H9 (cell line): Measurements from ENCODE around the gene SOBP. TPM values are rescaled to one million over a fixed set of nuclear protein-coding genes. Genes with fewer than 3 reads are reported as not detected.

ENCODE experiments used
- DNase-seq: peaks from one replicate; pipeline ENCODE4 v3.0.0-alpha.2; 2017
- H2AFZ ChIP-seq: one replicate; pipeline ENCODE4 v1.6.1; 2013; ENCODE audit warnings: mild to moderate bottlenecking, low read length, control low read depth, moderate library complexity
- H2AK5ac ChIP-seq: 2 replicates; pipeline ENCODE4 v1.6.1; 2013; ENCODE audit warnings: low read length, control low read depth, mixed read lengths; ENCODE audit not compliant: insufficient read length
- H2BK120ac ChIP-seq: one replicate; pipeline ENCODE4 v1.6.1; 2013; ENCODE audit warnings: low read depth, mild to moderate bottlenecking, low read length, control low read depth, inconsistent platforms; ENCODE audit not compliant: poor library complexity, severe bottlenecking
- H2BK12ac ChIP-seq: 2 replicates; pipeline ENCODE4 v1.6.1; 2013; ENCODE audit warnings: low read length, control low read depth, mixed read lengths, low read depth; ENCODE audit not compliant: insufficient read length
- H2BK15ac ChIP-seq: 2 replicates; pipeline ENCODE4 v1.6.1; 2013; ENCODE audit warnings: low read depth, low read length, control low read depth
- H2BK20ac ChIP-seq: one replicate; pipeline ENCODE4 v1.6.1; 2013; ENCODE audit warnings: low read depth, mild to moderate bottlenecking, low read length, control low read depth, inconsistent platforms; ENCODE audit not compliant: poor library complexity, severe bottlenecking
- H2BK5ac ChIP-seq: 2 replicates; pipeline ENCODE4 v1.6.1; 2013; ENCODE audit warnings: low read length, control low read depth, mixed read lengths; ENCODE audit not compliant: insufficient read length
- H3K14ac ChIP-seq: 2 replicates; pipeline ENCODE4 v1.6.1; 2013; ENCODE audit warnings: low read length, control low read depth; ENCODE audit not compliant: insufficient read depth
- H3K18ac ChIP-seq: 2 replicates; pipeline ENCODE4 v1.6.1; 2013; ENCODE audit warnings: low read depth, mild to moderate bottlenecking, mixed read lengths, low read length, control low read depth; ENCODE audit not compliant: insufficient read length
- H3K23ac ChIP-seq: 2 replicates; pipeline ENCODE4 v1.6.1; 2013; ENCODE audit warnings: low read length, control low read depth, mixed read lengths, low read depth; ENCODE audit not compliant: insufficient read length
- H3K23me2 ChIP-seq: 2 replicates; pipeline ENCODE4 v1.6.1; 2013; ENCODE audit warnings: low read depth, mild to moderate bottlenecking, mixed read lengths, low read length, control low read depth; ENCODE audit not compliant: insufficient read length, poor library complexity, severe bottlenecking
- H3K27ac ChIP-seq: 2 replicates; pipeline ENCODE4 v1.5.1; 2013; ENCODE audit warnings: low read length, control low read depth, mixed read lengths, low read depth; ENCODE audit not compliant: insufficient read length
- H3K27me3 ChIP-seq: 2 replicates; pipeline ENCODE4 v1.6.1; 2013; ENCODE audit warnings: low read length, control low read depth, inconsistent platforms; ENCODE audit not compliant: insufficient read depth
- H3K4ac ChIP-seq: 2 replicates; pipeline ENCODE4 v1.6.1; 2013; ENCODE audit warnings: low read depth, mild to moderate bottlenecking, control low read depth, inconsistent platforms, low read length, moderate library complexity
- H3K4me1 ChIP-seq: 2 replicates; pipeline ENCODE4 v1.6.1; 2013; ENCODE audit warnings: low read length, control low read depth, inconsistent platforms; ENCODE audit not compliant: insufficient read depth
- H3K4me2 ChIP-seq: 2 replicates; pipeline ENCODE4 v1.6.1; 2013; ENCODE audit warnings: low read length, control low read depth, mixed read lengths; ENCODE audit not compliant: insufficient read length, insufficient read depth
- H3K56ac ChIP-seq: 2 replicates; pipeline ENCODE4 v1.6.1; 2013; ENCODE audit warnings: low read depth, mild to moderate bottlenecking, mixed read lengths, low read length, control low read depth; ENCODE audit not compliant: insufficient read length
- H3K79me1 ChIP-seq: 2 replicates; pipeline ENCODE4 v1.6.1; 2013; ENCODE audit warnings: low read depth, mild to moderate bottlenecking, moderate library complexity, low read length, control low read depth, inconsistent platforms; ENCODE audit not compliant: insufficient read depth, poor library complexity, severe bottlenecking
- H3K79me2 ChIP-seq: 2 replicates; pipeline ENCODE4 v1.6.1; 2013; ENCODE audit warnings: low read length, control low read depth, inconsistent platforms; ENCODE audit not compliant: insufficient read depth
- H3K9ac ChIP-seq: 2 replicates; pipeline ENCODE4 v1.6.1; 2013; ENCODE audit warnings: low read length, control low read depth, mixed read lengths; ENCODE audit not compliant: insufficient read length; ENCODE audit errors: extremely low read depth
- H3K9me3 ChIP-seq: one replicate; pipeline ENCODE4 v1.6.1; 2013; ENCODE audit warnings: low read depth, low read length, inconsistent platforms; ENCODE audit not compliant: control insufficient read depth
- H3T11ph ChIP-seq: one replicate; pipeline ENCODE4 v1.6.1; 2013; ENCODE audit warnings: mild to moderate bottlenecking, low read length, control low read depth, inconsistent platforms
- H4K20me1 ChIP-seq: one replicate; pipeline ENCODE4 v1.6.1; 2013; ENCODE audit not compliant: control insufficient read depth, insufficient read length, insufficient read depth
- H4K5ac ChIP-seq: 2 replicates; pipeline ENCODE4 v1.6.1; 2013; ENCODE audit warnings: low read depth, mild to moderate bottlenecking, mixed read lengths, low read length, control low read depth; ENCODE audit not compliant: insufficient read length
- H4K8ac ChIP-seq: replicated peaks from 2 replicates; pipeline ENCODE4 v1.6.1; 2013; ENCODE audit warnings: low read length, control low read depth, mixed read lengths, low read depth; ENCODE audit not compliant: insufficient read length
- H4K91ac ChIP-seq: 2 replicates; pipeline ENCODE4 v1.6.1; 2013; ENCODE audit warnings: low read depth, mild to moderate bottlenecking, moderate library complexity, mixed read lengths, low read length, control low read depth; ENCODE audit not compliant: insufficient read length
- H3K27ac Mint-ChIP-seq, 3 experiments: 2 replicates in 2 of 3; 3 replicates in 1 of 3; pipeline ENCODE4 v1.8.0; 2020 to 2021; ENCODE audit warnings: mixed read lengths in 3 of 3, mild to moderate bottlenecking in 1 of 3, moderate library complexity in 1 of 3
- H3K27me3 Mint-ChIP-seq: 2 replicates; pipeline ENCODE4 v1.8.0; 2021; ENCODE audit warnings: low read depth, mild to moderate bottlenecking, moderate library complexity, mixed read lengths
- H3K36me3 Mint-ChIP-seq, 3 experiments: 2 replicates in 2 of 3; 3 replicates in 1 of 3; pipeline ENCODE4 v1.8.0; 2020 to 2021; ENCODE audit warnings: low read depth in 3 of 3, mixed read lengths in 3 of 3; ENCODE audit not compliant: insufficient read depth in 1 of 3
- H3K4me1 Mint-ChIP-seq, 2 experiments: 2 replicates each; pipeline ENCODE4 v1.8.0; 2020; ENCODE audit warnings: mixed read lengths in 2 of 2
- H3K4me3 Mint-ChIP-seq, 2 experiments: 2 replicates in 1 of 2; 3 replicates in 1 of 2; pipeline ENCODE4 v1.8.0; 2020 to 2021; ENCODE audit warnings: mild to moderate bottlenecking in 2 of 2, mixed read lengths in 2 of 2, moderate library complexity in 1 of 2
- H3K9me3 Mint-ChIP-seq, 2 experiments: 2 replicates in 1 of 2; 3 replicates in 1 of 2; pipeline ENCODE4 v1.8.0; 2020; ENCODE audit warnings: mild to moderate bottlenecking in 2 of 2, mixed read lengths in 2 of 2, moderate library complexity in 1 of 2
- CTCF ChIP-seq: fragments of 200-600 bp; sonication (generic); conservative IDR thresholded peaks from 3 replicates; pipeline ENCODE4 v1.8.0; 2021; ENCODE audit warnings: antibody characterized with exemption, mild to moderate bottlenecking
- WGBS: extraction: QIAGEN DNeasy Blood & Tissue Kit; methylation state at CpG from one replicate; pipeline ENCODE4 v1.1.7; 2013; ENCODE audit warnings: missing lambda C conversion rate, low lambda C conversion rate, mixed read lengths; ENCODE audit not compliant: insufficient read length; ENCODE audit errors: extremely low coverage; 5-methylcytosine and 5-hydroxymethylcytosine counted together
- total RNA-seq: library from RNA; stranded (reverse); gene quantifications from 2 replicates; pipeline ENCODE4 v1.2.1, GENCODE V29; 2021

Gene SOBP
- total RNA-seq, 1 experiment from 2014 or later: 4.3 TPM

- peaks cover 46% of the 10 kb centered on the region in 2 experiments for H3K4me1 Mint-ChIP-seq
- H3K56ac ChIP-seq: no peak overlapping the region
- no peak for TF ChIP-seq CTCF
Observed at GRCh38 chr6:107661291-107661690, 171.4 kb downstream of the SOBP start.

More at GRCh38 chr6:107661291-107661690, 171.4 kb downstream of the SOBP start:
- no peak overlapping the region for H3T11ph ChIP-seq
- H3K14ac ChIP-seq: no peak overlapping the region
- no peak overlapping the region for H2AK5ac ChIP-seq
- H3K4me1 ChIP-seq: peaks cover 5% of the 10 kb centered on the region
- H2BK20ac ChIP-seq: no peak overlapping the region
- H3K27me3 ChIP-seq: no peaks in the 10 kb centered on the region
- no peak overlapping the region for H2BK12ac ChIP-seq
- no peaks in the 10 kb centered on the region for H3K23me2 ChIP-seq
- no peak overlapping the region for H3K18ac ChIP-seq
- no peak overlapping the region for H3K23ac ChIP-seq
- no peak overlapping the region for H4K5ac ChIP-seq
- Mint-ChIP-seq H3K27ac (no peak overlapping the region), H3K9me3 (no peaks in the 10 kb centered on the region), H3K36me3 (no peaks in the 10 kb centered on the region), H3K4me3 (no peak overlapping the region), H3K27me3 (peaks cover 4% of the 10 kb centered on the region; the same call in 1 of the 2 replicates)
- no peak overlapping the region for H2BK120ac ChIP-seq
- H2BK15ac ChIP-seq: no peak overlapping the region
- no peak overlapping the region for H2AFZ ChIP-seq
- H3K79me2 ChIP-seq: no peaks in the 10 kb centered on the region
- no peak overlapping the region for H3K9ac ChIP-seq
- no peak overlapping the region for H3K4me2 ChIP-seq
- H4K8ac ChIP-seq: no peak overlapping the region
- H3K4ac ChIP-seq: no peak overlapping the region
- no peak for DNase-seq
- H3K79me1 ChIP-seq: no peaks in the 10 kb centered on the region
- no peak overlapping the region for H4K91ac ChIP-seq
- H3K27ac ChIP-seq: no peak overlapping the region
- no peaks in the 10 kb centered on the region for H4K20me1 ChIP-seq
- H2BK5ac ChIP-seq: no peak overlapping the region
- H3K9me3 ChIP-seq: no peaks in the 10 kb centered on the region
- no CpG with 5 or more reads among the region's 7 CpGs for WGBS
